ENCODE measurements around the gene MBD5.

MBD5 gene

DNA sequence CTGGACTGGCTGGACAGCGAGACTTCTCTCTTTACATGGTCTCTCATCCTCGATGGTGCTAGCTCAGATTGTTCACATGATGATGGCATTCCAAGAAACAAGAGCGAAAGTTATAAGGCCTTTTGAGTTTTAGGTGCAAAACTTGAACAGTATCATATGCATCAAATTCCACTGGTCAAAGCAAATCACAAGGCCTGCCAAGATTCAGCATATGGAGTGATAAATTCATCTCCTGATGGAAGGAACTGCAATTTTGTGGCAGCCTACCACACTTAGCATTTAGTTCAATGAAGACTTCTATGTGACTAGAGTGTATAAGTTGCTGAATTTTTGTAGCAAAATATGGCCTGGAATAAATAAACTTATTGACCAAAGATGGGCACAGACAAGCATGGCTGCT lies 429.6 kb downstream of the MBD5 start:
- in situ Hi-C loops (cut with MboI; ENCODE audit: low sequenced_read_pairs), result no loop called here

GRCh38 chr2:148451046-148451445 lies 430.2 kb downstream of the MBD5 start:
- in situ Hi-C loops (cut with MboI; ENCODE audit: low sequenced_read_pairs), result no loop called here

DNA sequence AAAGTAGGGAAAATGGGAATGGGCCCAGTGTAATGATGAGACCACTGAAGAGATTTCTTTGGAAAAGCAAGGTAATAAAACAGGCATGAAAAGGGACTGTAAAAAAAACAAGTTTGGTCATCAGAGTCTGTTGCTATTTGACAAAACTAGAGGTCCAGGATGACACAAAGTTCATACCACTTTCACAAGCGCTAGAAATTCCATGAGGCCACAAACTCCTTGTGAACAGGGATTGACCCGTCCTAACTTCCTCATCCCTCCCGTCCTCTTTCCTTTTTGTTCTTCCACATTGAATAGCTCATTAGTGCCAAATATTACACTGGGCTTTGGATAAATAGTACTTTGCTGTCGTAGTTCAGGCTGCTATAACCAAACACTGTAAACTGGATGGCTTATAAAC lies 434.9 kb downstream of the MBD5 start:
- in situ Hi-C loops (cut with MboI; ENCODE audit: low sequenced_read_pairs), result no loop called here

GRCh38 chr2:148458171-148458570 lies 437.3 kb downstream of the MBD5 start:
- in situ Hi-C loops (cut with MboI; ENCODE audit: low sequenced_read_pairs), result no loop called here

DNA sequence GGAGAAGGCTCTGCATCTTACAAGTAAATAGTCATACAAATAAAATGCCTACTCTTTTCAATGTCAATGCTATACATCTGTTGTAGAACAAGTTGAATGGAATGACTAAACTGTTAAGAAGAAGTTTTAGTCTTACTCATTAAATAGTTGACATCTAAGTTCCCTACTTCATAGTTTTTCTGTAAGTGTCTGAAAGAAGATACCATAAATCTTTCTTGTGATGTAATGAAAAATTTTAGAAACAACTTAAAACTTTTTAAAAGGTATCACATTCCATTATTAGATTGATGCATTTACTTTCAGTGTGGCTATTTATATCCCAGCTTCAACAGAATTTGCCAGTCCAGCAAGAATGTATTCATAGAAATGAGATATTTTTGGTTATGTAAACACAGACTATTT lies 438.5 kb downstream of the MBD5 start:
- in situ Hi-C loops (cut with MboI; ENCODE audit: low sequenced_read_pairs), result no loop called here

- in situ Hi-C loops (cut with MboI; ENCODE audit: low sequenced_read_pairs), result no loop called here
These were observed 441.0 kb downstream of the MBD5 start for GRCh38 chr2:148461876-148462275.

GRCh38 chr2:148475626-148476025 lies 454.7 kb downstream of the MBD5 start:
- in situ Hi-C loops (cut with MboI; ENCODE audit: low sequenced_read_pairs), result no loop called here

- in situ Hi-C loops (cut with MboI; ENCODE audit: low sequenced_read_pairs), result no loop called here
These were observed 458.5 kb downstream of the MBD5 start for GRCh38 chr2:148479398-148479797.

GRCh38 chr2:148483665-148484064 lies 462.8 kb downstream of the MBD5 start:
- in situ Hi-C loops (cut with MboI; ENCODE audit: low sequenced_read_pairs), result no loop called here

DNA sequence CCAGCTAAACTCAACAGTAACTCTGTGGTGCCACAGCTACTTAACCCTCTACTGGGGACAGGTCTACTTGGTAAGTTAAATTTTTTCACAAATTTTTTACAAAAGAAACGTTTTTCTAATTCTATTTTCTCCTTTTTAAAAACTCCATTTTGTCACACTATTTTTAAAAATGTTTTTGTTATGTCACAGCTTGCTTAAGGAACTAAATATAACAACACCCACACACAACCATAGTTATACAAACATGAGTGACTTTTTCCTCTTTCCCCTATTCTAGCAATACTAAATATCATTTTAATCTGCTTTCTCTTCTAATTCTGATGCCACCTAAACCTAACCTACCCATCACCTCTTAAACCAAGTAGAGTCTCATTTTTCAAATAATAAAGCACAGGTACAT lies 463.2 kb downstream of the MBD5 start:
- in situ Hi-C loops (cut with MboI; ENCODE audit: low sequenced_read_pairs), result no loop called here

DNA sequence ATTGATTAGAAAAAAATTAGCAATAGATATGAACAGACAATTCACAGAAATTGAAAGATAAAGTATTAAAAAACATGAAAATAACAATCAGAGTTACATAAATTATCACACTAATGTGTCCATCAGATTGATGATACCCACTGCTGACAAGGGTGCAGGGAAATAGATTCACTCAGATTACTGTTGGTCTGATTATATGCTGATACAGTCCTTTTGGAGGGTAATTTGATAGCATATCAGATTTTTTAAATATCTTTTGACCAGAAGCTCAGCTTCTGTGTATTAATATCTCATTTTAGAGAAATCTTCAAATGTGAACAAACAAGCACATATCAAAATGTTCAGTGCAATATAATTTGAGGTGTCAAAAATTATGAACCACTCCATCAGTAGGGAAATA lies 465.8 kb downstream of the MBD5 start:
- in situ Hi-C loops (cut with MboI; ENCODE audit: low sequenced_read_pairs), result no loop called here

DNA sequence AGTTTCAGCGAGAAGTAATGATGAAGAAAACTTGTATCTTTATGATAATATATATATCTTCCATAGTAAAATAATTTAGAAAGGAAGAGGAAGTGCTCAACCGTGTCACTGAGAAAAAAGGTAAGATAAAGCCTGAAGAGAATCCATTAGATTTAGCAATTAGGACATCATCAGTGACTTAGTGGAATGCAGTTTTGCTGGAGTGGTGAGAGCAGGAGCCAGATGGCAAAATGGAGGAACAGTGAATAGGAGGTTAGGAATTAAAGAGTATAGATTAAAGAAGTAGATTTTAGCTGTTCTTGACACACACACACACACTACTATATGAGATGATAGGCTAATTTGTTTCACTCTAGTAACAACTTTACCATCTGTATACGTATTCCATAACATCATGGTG lies 466.5 kb downstream of the MBD5 start:
- in situ Hi-C loops (cut with MboI; ENCODE audit: low sequenced_read_pairs), result no loop called here

GRCh38 chr2:148490840-148491439 lies 470.0 kb downstream of the MBD5 start:
- in situ Hi-C loops (cut with MboI; ENCODE audit: low sequenced_read_pairs), result no loop called here

DNA sequence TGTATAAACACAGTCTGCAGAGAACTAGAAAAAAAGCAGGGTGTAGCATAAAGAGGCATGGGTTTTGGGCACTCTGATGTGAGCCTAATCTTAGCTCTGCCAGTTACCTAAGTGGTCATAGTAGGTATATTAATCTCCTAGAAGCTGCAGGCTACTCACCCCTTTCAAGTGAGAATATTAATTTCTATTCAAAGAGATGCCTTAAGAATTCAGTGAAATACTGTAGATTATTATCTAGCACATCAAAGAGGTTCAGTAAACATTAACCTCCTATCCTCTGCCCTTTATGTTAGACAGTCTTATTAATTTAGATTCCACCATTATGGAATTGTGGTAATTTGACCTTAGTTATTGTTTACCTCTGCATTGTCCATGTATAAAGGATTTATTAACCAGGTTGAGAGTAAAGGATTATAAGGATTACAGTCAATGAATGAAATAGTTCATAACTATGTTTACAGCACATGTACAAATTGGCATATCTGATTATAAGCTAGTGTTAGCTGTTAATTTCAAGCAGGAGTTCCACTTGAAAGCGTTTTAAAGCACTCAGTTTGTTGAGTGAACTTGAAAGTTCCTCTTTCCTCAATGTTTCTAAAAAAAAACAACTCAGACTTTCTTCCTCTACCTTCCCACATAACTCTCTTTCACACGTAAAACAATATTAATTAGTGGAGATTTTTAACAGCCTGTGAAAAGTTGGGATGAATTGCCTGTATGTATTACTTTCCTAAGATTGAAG lies 473.1 kb downstream of the MBD5 start:
- in situ Hi-C loops (cut with MboI; ENCODE audit: low sequenced_read_pairs), result no loop called here

DNA sequence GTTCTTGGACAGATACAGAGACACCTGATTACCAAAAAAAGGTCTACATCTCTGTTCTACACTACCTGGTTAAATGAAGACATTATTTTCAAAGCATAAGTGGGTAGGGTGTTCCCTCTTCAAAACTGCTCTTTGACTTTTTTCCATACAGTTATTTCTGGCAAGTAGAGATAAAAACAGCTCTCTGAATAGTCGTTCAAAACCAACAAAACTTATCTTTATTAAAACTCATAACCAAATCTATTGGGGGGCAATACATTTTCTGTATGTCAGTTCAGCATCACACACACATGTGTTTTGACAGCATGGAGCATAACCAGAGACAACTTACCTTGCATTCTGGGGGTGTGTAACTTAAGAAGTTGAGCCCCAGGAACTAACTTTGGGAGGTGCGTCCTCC lies 474.7 kb downstream of the MBD5 start:
- in situ Hi-C loops (cut with MboI; ENCODE audit: low sequenced_read_pairs), result no loop called here

DNA sequence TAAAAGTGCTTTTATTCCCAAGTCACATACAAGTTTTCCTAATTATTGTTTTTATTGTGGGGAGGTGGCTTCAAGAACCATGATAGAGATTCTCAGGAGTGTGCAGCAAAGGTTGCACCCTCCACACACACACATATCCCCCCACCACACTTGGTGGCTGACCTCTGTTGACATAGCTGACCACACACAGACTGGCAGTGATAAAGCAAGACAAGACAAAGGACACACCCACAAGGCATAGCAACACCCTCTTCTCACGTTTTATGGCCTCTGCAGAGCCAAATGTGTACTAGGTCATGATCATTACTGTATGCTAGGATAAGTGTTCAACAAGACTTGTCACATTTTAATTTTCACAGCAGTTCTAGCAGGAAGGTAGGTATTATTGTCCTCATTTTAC lies 480.7 kb downstream of the MBD5 start:
- in situ Hi-C loops (cut with MboI; ENCODE audit: low sequenced_read_pairs), result loop anchor here (25.0 kb wide), 1 partner anchor 539 kb away; no protein-coding TSS in a partner anchor

DNA sequence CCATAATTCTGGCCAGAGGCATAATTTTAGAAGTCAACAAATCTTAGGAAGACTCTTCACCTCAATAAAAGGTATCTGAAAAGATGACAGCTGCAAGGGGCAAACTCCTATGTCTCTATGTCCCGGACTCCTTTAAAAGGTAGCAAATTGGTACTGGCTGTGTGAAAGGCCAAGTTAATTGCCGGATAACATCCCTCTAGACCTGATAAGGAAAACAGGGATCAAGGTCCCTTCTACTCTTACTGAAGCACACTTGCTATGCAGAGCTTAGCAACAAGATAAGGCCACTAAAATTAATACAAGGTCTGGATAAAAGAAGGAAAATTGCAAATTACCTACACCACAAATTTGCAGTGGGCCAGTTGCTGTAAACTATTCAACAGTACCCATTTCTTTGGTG lies 482.6 kb downstream of the MBD5 start:
- in situ Hi-C loops (cut with MboI; ENCODE audit: low sequenced_read_pairs), result loop anchor here (25.0 kb wide), 1 partner anchor 541 kb away; no protein-coding TSS in a partner anchor

- in situ Hi-C loops (cut with MboI; ENCODE audit: low sequenced_read_pairs), result loop anchor here (25.0 kb wide), 1 partner anchor 546 kb away; no protein-coding TSS in a partner anchor
These were observed 487.1 kb downstream of the MBD5 start for GRCh38 chr2:148507970-148508369.

DNA sequence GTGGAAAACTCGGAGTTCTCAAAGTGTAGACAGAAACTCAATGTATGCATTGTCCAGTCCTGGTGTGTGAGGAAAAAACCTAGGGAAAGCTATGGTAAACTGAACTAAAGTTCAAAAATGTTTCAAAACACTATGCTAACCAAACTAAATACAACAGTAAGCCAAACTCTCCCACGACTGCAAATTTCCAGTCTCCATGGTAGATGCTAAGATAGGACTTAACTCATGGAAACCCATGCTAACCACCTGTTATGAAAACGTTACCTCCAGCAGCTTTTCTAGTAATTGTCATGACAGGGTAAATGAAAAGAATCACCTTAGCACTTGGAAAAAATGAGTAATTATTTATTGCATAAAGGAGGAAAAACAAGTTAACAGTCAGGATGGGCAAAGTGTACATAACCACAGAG lies 488.0 kb downstream of the MBD5 start:
- in situ Hi-C loops (cut with MboI; ENCODE audit: low sequenced_read_pairs), result loop anchor here (25.0 kb wide), 1 partner anchor 547 kb away; no protein-coding TSS in a partner anchor

DNA sequence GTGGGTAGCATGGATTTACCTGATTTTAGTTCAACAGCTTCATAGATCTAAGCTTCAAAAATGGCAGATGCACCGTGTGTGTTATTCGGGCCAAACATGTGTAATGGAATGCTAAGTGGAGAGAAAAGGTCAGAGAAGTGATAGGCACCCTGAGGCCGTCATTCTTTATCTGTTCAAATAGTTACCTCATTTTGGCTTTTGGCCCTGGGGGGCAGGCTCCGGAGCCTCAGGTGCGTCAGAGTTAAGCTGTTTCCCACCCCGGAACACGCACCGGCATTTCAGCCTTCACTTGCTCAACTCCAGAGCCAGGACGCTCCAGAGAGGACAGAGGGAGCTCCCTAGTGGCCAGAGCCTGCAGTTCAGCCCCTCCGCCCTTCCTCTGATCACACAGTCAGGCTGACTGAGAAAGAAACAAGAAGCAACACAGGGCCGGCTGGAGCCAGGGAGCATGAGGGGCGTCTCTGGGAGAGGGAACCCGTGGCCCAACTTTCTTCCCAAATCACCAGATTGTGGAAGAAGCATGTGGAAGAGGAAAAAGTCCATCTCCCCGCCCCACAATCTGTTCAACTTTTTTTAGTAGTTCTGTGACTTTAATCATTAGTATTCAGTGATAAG lies 488.5 kb downstream of the MBD5 start:
- in situ Hi-C loops (cut with MboI; ENCODE audit: low sequenced_read_pairs), result loop anchor here (25.0 kb wide), 1 partner anchor 547 kb away; no protein-coding TSS in a partner anchor

GRCh38 chr2:148511883-148512282 lies 491.0 kb downstream of the MBD5 start:
- in situ Hi-C loops (cut with MboI; ENCODE audit: low sequenced_read_pairs), result loop anchor here (25.0 kb wide), 1 partner anchor 550 kb away; no protein-coding TSS in a partner anchor

DNA sequence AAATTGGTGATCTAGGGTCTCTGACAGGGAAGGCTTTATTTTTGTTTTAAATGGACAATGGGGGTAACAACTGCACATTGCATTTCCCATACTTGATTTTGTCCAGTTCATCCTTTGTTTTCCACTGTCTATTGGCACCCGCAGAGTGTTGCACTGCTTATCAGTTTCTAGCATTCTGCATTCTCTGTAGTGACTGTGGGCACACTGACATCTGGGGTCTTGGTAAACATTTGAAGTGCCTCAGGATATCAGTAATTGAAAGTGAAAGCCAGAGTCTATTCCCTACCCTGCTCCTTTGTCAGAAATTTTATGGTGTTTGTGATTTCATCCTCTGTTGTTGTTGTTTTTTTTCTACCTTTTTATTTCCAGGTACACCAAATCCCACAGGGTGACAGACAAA lies 491.6 kb downstream of the MBD5 start:
- in situ Hi-C loops (cut with MboI; ENCODE audit: low sequenced_read_pairs), result loop anchor here (25.0 kb wide), 1 partner anchor 550 kb away; no protein-coding TSS in a partner anchor
